K562 (cell line): ENCODE measurements around the gene FBXW11. TPM values are rescaled to one million over a fixed set of nuclear protein-coding genes. Genes with fewer than 3 reads are reported as not detected.

Experiments
- ATF3 ChIP-seq, 2 experiments: fragments of 450-650 bp in 1 of 2; sonication (generic) in 1 of 2; formaldehyde crosslinking in 1 of 2; IDR thresholded peaks in 1 of 2; conservative IDR thresholded peaks in 1 of 2; 2 replicates each; pipeline versions ENCODE4 v1.6.1 to v1.8.1; 2016 to 2023; ENCODE audit warnings: mild to moderate bottlenecking in 2 of 2, moderate library complexity in 2 of 2, inconsistent platforms in 1 of 2, missing genetic modification reagents in 1 of 2
- C11orf30 ChIP-seq: fragments of 450-650 bp; IDR thresholded peaks from 2 replicates; pipeline ENCODE4 v1.6.1; 2016; ENCODE audit warnings: low read depth, mild to moderate bottlenecking
- HCFC1 ChIP-seq: IDR thresholded peaks from 2 replicates; pipeline ENCODE4 v1.6.1; 2012; ENCODE audit warnings: low read depth, low read length, improper control_type of control experiment
- HINFP ChIP-seq: fragments of 450-650 bp; conservative IDR thresholded peaks from 2 replicates; pipeline ENCODE4 v1.6.1; 2016; ENCODE audit warnings: missing genetic modification characterization, low read depth, mild to moderate bottlenecking, control low read depth, missing compliant biosample characterization
- HNRNPL ChIP-seq: fragments of 200-400 bp; formaldehyde crosslinking; IDR thresholded peaks from 2 replicates; pipeline ENCODE4 v1.6.1; 2017; ENCODE audit warnings: low read depth, mild to moderate bottlenecking, low read length
- IRF1 ChIP-seq: sonication (generic); formaldehyde crosslinking; IDR thresholded peaks from 2 replicates; pipeline ENCODE4 v1.8.0; 2022; ENCODE audit warnings: missing genetic modification reagents, mild to moderate bottlenecking, borderline replicate concordance
- KLF16 ChIP-seq: IDR thresholded peaks from 2 replicates; pipeline ENCODE4 v1.6.1; 2016; ENCODE audit warnings: antibody characterized with exemption
- MAFK ChIP-seq: IDR thresholded peaks from 2 replicates; pipeline ENCODE4 v1.6.1; 2011; ENCODE audit warnings: low read length, improper control_type of control experiment
- MXD1 ChIP-seq: fragments of 250-450 bp; sonication (Bioruptor Pico); IDR thresholded peaks from 2 replicates; pipeline ENCODE4 v1.8.0; 2021; ENCODE audit warnings: borderline replicate concordance, mild to moderate bottlenecking, moderate library complexity; ENCODE audit not compliant: poor library complexity, severe bottlenecking
- PCBP1 ChIP-seq: fragments of 200-400 bp; formaldehyde crosslinking; IDR thresholded peaks from 2 replicates; pipeline ENCODE4 v1.6.1; 2018; ENCODE audit warnings: mild to moderate bottlenecking, low read depth, low read length; ENCODE audit not compliant: poor library complexity, severe bottlenecking
- SIN3A ChIP-seq, 2 experiments: fragments of 150-350 bp in 1 of 2; IDR thresholded peaks; 2 replicates each; pipeline ENCODE4 v1.6.1; 2011 to 2016; ENCODE audit warnings: borderline replicate concordance in 2 of 2, low read depth in 2 of 2, low read length in 2 of 2, mild to moderate bottlenecking in 2 of 2, moderate library complexity in 2 of 2; ENCODE audit not compliant: control insufficient read depth in 1 of 2
- SMAD2 ChIP-seq: fragments of 150-350 bp; IDR thresholded peaks from 2 replicates; pipeline ENCODE4 v1.6.1; 2014; ENCODE audit warnings: low read depth, mild to moderate bottlenecking, low read length
- SOX6 ChIP-seq: fragments of 450-650 bp; IDR thresholded peaks from 2 replicates; pipeline ENCODE4 v1.6.1; 2014; ENCODE audit warnings: mild to moderate bottlenecking
- SRSF3 ChIP-seq: fragments of 200-400 bp; formaldehyde crosslinking; IDR thresholded peaks from 2 replicates; pipeline ENCODE4 v1.6.1; 2016; ENCODE audit warnings: mild to moderate bottlenecking, low read length, moderate library complexity; ENCODE audit not compliant: insufficient read depth
- WHSC1 ChIP-seq: IDR thresholded peaks from one replicate; pipeline ENCODE4 v1.6.1; 2012; ENCODE audit warnings: low read length, control low read depth, inconsistent platforms
- ZBTB2 ChIP-seq: fragments of 450-650 bp; IDR thresholded peaks from 2 replicates; pipeline ENCODE4 v1.6.1; 2016; ENCODE audit warnings: antibody characterized with exemption
- ZFP1 ChIP-seq: fragments of 450-650 bp; formaldehyde crosslinking; IDR thresholded peaks from 2 replicates; pipeline ENCODE4 v1.4.0; 2020; ENCODE audit warnings: mild to moderate bottlenecking, mixed read lengths
- ZNF133 ChIP-seq: fragments of 250-450 bp; sonication (Bioruptor Pico); IDR thresholded peaks from 2 replicates; pipeline ENCODE4 v1.4.0; 2020; ENCODE audit warnings: mild to moderate bottlenecking
- ZNF354B ChIP-seq: fragments of 250-450 bp; sonication (Bioruptor Pico); IDR thresholded peaks from 2 replicates; pipeline ENCODE4 v1.4.0; 2020
- polyA plus RNA-seq, 8 experiments: library from polyadenylated mRNA; depleted of rRNA in 4 of 8; stranded (reverse) in 5 of 8; unstranded in 3 of 8; fragments of >200 nt; fragmentation: Nextera tagmentation in 2 of 8; fragmentation: Illumina TruSeq in 1 of 8; extraction: Ambion mirVana in 2 of 8; extraction: Trizol in 1 of 8; gene quantifications; 2 replicates each; pipeline versions ENCODE4 v1.2.1 to v1.2.3, GENCODE V29; 2011 to 2014; ENCODE audit warnings: inconsistent platforms in 1 of 8, missing spikeins in 1 of 8
- total RNA-seq, 7 experiments: library from RNA; depleted of rRNA in 6 of 7; stranded (reverse); fragments of >200 nt in 6 of 7; fragmentation: Illumina TruSeq in 2 of 7; extraction: Trizol in 2 of 7; gene quantifications; 2 replicates each; pipeline versions ENCODE4 v1.2.1 to v1.2.3, GENCODE V29; 2011 to 2021; ENCODE audit warnings: low replicate concordance in 1 of 7

Gene FBXW11
- total and polyA plus RNA-seq, 9 of the 15 experiments (the other 6 are each of a cell fraction or from before 2014, with no cell fraction given), result 3.0 to 28.6 (median 23.6) TPM

GRCh38 chr5:171840711-171841522, 165.5 kb downstream of the FBXW11 start (continued):
- TF ChIP-seq ATF3 (IDR thresholded peaks at IDR 0.05) (peak; percentile 20; the same call in 1 of the 2 replicates), ATF3 (CRISPR knock-in tag; conservative IDR thresholded peaks at IDR 0.05) (no peak), KLF16 (no peak), C11orf30 (peak; percentile 79), HNRNPL (no peak), SRSF3 (no peak), WHSC1 (no peak), ZNF354B (CRISPR knock-in tag) (no peak), HCFC1 (no peak), ZNF133 (no peak), ZBTB2 (no peak), SIN3A (IDR thresholded peaks at IDR 0.05; ENCODE audit: borderline replicate concordance in 2 of 2, control insufficient read depth in 1 of 2, low read depth in 2 of 2, low read length in 2 of 2) (no peak), ZFP1 (CRISPR knock-in tag) (no peak), MXD1 (CRISPR knock-in tag) (no peak), IRF1 (CRISPR knock-in tag) (no peak), PCBP1 (no peak), SMAD2 (no peak), SOX6 (0 out of 2 replicates have a peak, but pooled peaks have one; percentile 29), MAFK (peak; percentile 67), HINFP (tag) (no peak)
